Duodenal mucosa (tissue), 2 donors: ENCODE measurements around the gene TRMO.
"Not testable (repeated sequence)": the region's sequence is repeated elsewhere in the genome, so short reads cannot be mapped to it uniquely, and the experiment has no call there.

Source experiments
- H3K27ac ChIP-seq: one replicate; pipeline ENCODE4 v1.7.0; 2013; ENCODE audit warnings: low read depth, low read length
- H3K27me3 ChIP-seq, 2 donors: one replicate each; pipeline ENCODE4 v1.7.0; 2013; ENCODE audit warnings: low read length in 2 of 2, control low read depth in 1 of 2; ENCODE audit not compliant: insufficient read depth in 2 of 2, control insufficient read depth in 1 of 2
- H3K36me3 ChIP-seq, 2 donors: one replicate each; pipeline ENCODE4 v1.7.0; 2013; ENCODE audit warnings: low read length in 2 of 2, control low read depth in 1 of 2; ENCODE audit not compliant: insufficient read depth in 2 of 2, control insufficient read depth in 1 of 2
- H3K4me1 ChIP-seq, 2 donors: one replicate each; pipeline ENCODE4 v1.7.0; 2013; ENCODE audit warnings: low read length in 2 of 2, control low read depth in 1 of 2; ENCODE audit not compliant: insufficient read depth in 2 of 2, control insufficient read depth in 1 of 2
- H3K4me3 ChIP-seq, 2 donors: one replicate each; pipeline ENCODE4 v1.7.0; 2013; ENCODE audit warnings: low read length in 2 of 2, low read depth in 1 of 2
- H3K9ac ChIP-seq, 2 donors: one replicate each; pipeline ENCODE4 v1.7.0; 2013; ENCODE audit warnings: low read length in 2 of 2, low read depth in 1 of 2
- H3K9me3 ChIP-seq, 2 donors: one replicate each; pipeline ENCODE4 v1.7.0; 2013; ENCODE audit warnings: low read length in 2 of 2, control low read depth in 1 of 2; ENCODE audit not compliant: control insufficient read depth in 1 of 2

The TRMO gene

DNA sequence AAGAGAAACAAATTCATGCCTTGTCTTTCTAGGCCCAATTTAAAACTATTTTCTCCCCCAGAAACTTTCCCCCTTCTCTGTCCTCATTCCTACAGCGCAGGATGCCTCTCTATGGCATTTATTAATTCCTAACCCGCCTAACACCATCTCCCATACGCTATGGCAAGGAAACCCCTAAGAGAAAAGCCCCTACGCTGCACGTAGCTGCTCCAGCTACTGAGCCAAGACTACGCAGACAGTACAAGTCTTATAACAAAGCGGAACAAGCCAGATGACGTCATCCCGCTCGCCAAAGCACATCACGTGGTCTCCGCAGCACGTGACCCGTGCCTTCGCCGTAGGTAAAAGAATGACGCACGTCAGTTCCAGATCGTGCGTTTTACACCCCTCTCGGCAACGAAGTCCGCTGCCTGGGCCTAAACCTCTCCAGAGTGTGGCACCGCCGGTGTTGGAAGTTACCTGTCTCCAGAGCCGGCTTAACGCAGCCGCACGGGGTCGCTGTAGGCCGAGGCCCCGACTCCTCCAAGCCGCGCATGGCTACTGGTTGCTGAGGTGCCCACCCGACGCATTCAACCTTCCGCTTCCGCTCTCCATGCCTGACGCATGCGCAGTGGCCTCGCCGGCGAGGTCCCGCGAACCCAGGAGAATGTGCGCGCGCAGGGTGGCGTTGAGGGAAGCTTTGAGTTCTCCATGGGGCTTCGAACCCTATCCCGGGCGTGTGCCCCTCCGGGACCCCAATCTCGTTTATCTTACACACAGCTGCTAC, at the start of gene TRMO:
TRMO (minus strand) TSS at position 542 of the 766 bp plus-strand sequence; CDS start at position 535, 7 bp downstream.
- no peaks in the 10 kb centered on the region for H3K9me3 ChIP-seq
- H3K4me3 ChIP-seq, result peak within 1 kb of the TSS; percentile 67 to 88
- H3K36me3 ChIP-seq, result no peaks in the 10 kb centered on the region
- peak within 1 kb of the TSS; percentile 80 to 95 for H3K9ac ChIP-seq
- H3K27me3 ChIP-seq, result peaks cover 4 to 12% of the 10 kb centered on the region in 2 donors
- H3K27ac ChIP-seq, result peak within 1 kb of the TSS; percentile 98
- H3K4me1 ChIP-seq, result peaks cover 7 to 8% of the 10 kb centered on the region in 2 donors

DNA sequence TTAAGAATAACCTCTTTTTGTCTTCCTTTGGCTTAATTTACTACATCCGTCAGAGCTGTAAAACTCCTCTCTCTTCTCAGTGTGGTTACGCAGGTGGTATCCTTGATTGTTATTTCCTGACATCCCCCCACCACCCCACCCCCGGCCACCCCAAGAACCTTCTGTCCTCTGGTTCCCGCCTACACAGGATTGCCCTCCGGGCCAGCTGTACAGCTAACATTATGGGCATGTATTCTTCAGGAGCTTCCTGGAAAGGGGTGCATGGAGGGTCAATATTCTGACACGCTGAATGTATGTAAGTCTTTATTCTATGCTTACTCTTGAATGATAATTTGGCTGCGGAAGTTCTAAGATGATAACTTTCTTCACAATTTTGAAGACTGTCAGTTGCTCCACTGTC, 47.9 kb upstream of the TRMO start:
- no peak overlapping the region for H3K9ac ChIP-seq
- H3K4me1 ChIP-seq, result no peaks in the 10 kb centered on the region
- no peaks in the 10 kb centered on the region for H3K36me3 ChIP-seq
- no peak overlapping the region for H3K27ac ChIP-seq
- no peaks in the 10 kb centered on the region for H3K9me3 ChIP-seq
- H3K27me3 ChIP-seq, result peaks cover 2 to 4% of the 10 kb centered on the region in 2 donors
- H3K4me3 ChIP-seq, result no peak overlapping the region

DNA sequence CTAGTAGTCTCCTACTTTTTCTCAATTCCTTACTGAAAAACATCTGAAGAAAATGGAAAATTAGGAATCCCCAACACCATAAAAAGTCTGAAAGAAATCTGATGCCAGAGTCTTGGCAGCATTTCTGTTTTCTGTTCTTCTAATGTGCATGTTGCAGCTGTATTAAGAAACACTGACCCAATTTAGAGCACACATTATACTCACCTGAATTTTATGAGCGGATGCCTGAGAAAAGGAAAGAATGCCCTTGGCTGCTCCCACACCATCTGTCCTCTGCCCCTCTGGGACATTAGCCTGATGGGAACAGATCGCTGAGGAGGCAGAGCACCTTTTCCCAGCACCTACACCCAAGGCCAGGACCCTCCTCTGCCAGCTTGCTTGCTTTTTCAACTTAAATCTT, 46.7 kb upstream of the TRMO start:
- Histone ChIP-seq H3K9me3 (no peaks in the 10 kb centered on the region), H3K36me3 (no peaks in the 10 kb centered on the region), H3K4me1 (no peaks in the 10 kb centered on the region), H3K27me3 (peaks cover 2 to 4% of the 10 kb centered on the region in 2 donors), H3K4me3 (no peak overlapping the region), H3K9ac (no peak overlapping the region), H3K27ac (no peak overlapping the region)

DNA sequence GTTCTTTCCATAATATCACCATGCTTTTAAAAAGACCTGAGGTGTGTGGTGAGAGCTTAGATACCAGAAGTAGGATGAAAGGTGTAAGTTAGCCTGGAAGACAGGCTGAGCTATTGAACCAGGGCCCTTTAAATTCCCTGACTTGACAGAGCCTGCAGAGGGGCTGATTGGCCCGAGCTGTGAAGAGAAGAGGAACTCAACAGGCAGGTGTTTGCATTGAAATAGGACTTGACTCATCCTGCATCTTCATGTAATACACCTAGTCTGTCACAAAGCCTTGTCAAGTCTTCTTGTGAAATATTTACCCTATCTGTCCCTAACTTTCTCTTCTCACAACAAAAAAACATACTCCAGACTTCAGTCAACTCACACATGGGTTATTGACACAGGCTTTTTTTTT, 44.2 kb upstream of the TRMO start:
- Histone ChIP-seq H3K27me3 (peaks cover 2 to 4% of the 10 kb centered on the region in 2 donors), H3K27ac (no peak overlapping the region)

GRCh38 chr9:97964901-97965300, 42.6 kb upstream of the TRMO start:
- H3K27me3 ChIP-seq, result peaks cover 2 to 4% of the 10 kb centered on the region in 2 donors
- H3K27ac ChIP-seq, result no peak overlapping the region
- no peaks in the 10 kb centered on the region for H3K36me3 ChIP-seq
- H3K9ac ChIP-seq, result no peak overlapping the region
- H3K4me1 ChIP-seq, result no peaks in the 10 kb centered on the region
- no peak overlapping the region for H3K4me3 ChIP-seq
- H3K9me3 ChIP-seq, result no peaks in the 10 kb centered on the region

More for the DNA sequence above, 44.2 kb upstream of the TRMO start:
- Histone ChIP-seq H3K9ac (no peak overlapping the region), H3K4me1 (no peaks in the 10 kb centered on the region), H3K4me3 (no peak overlapping the region), H3K36me3 (no peaks in the 10 kb centered on the region), H3K9me3 (no peaks in the 10 kb centered on the region)

GRCh38 chr9:97963232-97963631, 40.9 kb upstream of the TRMO start:
- Histone ChIP-seq H3K4me3 (no peak overlapping the region), H3K9ac (no peak overlapping the region), H3K27me3 (peaks cover 2 to 4% of the 10 kb centered on the region in 2 donors), H3K9me3 (no peaks in the 10 kb centered on the region), H3K36me3 (no peaks in the 10 kb centered on the region), H3K4me1 (no peaks in the 10 kb centered on the region), H3K27ac (no peak overlapping the region)

GRCh38 chr9:97962575-97962974, 40.3 kb upstream of the TRMO start:
- no peaks in the 10 kb centered on the region for H3K4me1 ChIP-seq
- H3K9me3 ChIP-seq, result no peaks in the 10 kb centered on the region
- no peak overlapping the region for H3K4me3 ChIP-seq
- H3K27me3 ChIP-seq, result peaks cover 2 to 4% of the 10 kb centered on the region in 2 donors
- no peak overlapping the region for H3K27ac ChIP-seq
- no peaks in the 10 kb centered on the region for H3K36me3 ChIP-seq
- no peak overlapping the region for H3K9ac ChIP-seq

DNA sequence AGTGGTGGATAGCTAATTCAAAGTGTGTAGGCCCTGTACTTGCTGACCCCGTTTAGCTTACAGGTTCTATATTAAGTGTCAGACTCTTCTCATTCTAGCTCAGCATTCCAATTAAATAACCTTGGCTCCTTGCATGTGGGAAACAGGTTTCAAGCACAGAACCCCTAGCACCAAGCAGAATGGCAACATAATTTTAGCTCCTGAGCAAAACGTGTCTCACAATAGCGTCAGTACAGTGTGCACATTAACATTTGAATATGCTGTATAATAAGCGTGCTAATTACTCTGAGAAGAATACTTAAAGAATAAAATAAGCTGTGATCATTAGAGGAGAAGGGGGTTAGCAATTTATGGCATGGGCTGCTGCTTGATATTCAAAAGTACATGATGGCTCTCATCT, 39.8 kb upstream of the TRMO start:
- peaks cover 0 to 4% of the 10 kb centered on the region in 2 donors for H3K27me3 ChIP-seq
- no peaks in the 10 kb centered on the region for H3K36me3 ChIP-seq
- no peaks in the 10 kb centered on the region for H3K4me1 ChIP-seq
- no peak overlapping the region for H3K4me3 ChIP-seq
- no peak overlapping the region for H3K9ac ChIP-seq
- no peaks in the 10 kb centered on the region for H3K9me3 ChIP-seq
- no peak overlapping the region for H3K27ac ChIP-seq

DNA sequence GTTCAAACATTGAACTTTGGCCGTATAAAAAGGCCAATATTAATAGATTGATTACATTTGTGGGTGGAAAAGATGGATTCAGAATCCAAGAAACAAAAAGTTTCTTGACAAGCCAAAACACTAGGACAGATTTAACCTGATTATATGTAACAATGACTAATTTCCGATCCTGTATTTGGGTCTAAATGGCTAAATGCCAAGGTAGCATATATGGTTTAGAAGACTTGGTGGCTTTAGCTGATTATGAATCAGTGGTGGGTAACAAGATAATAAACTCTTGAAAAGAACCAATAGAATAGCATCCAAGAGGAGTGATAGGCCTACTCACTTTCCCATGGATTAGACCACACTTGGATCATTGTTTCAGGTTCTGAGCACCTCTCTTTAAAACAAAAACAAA, 39.1 kb upstream of the TRMO start:
- Histone ChIP-seq H3K27me3 (peaks cover 0 to 4% of the 10 kb centered on the region in 2 donors), H3K9ac (no peak overlapping the region)

GRCh38 chr9:97960678-97961328, 38.5 kb upstream of the TRMO start:
- not testable (repeated sequence) for H3K36me3 ChIP-seq, H3K4me3 ChIP-seq, H3K27me3 ChIP-seq, H3K9me3 ChIP-seq, H3K4me1 ChIP-seq, H3K27ac ChIP-seq, H3K9ac ChIP-seq

More for the DNA sequence above, 39.1 kb upstream of the TRMO start:
- H3K27ac ChIP-seq, result no peak overlapping the region
- H3K36me3 ChIP-seq, result no peaks in the 10 kb centered on the region
- no peak overlapping the region for H3K4me3 ChIP-seq
- no peaks in the 10 kb centered on the region for H3K9me3 ChIP-seq
- H3K4me1 ChIP-seq, result no peaks in the 10 kb centered on the region
